ENCODE data around the gene KRTAP5-8.
"Not testable (repeated sequence)": the region's sequence is repeated elsewhere in the genome, so short reads cannot be mapped to it uniquely, and the experiment has no call there.

KRTAP5-8 gene

GRCh38 chr11:71537977-71538665 is at the start of gene KRTAP5-8:
KRTAP5-8 (plus strand) TSS chr11:71538025; CDS start chr11:71538056, 31 bp downstream.
- not testable (repeated sequence) for DNase-seq

- DNase-seq: no peak
These were observed 49.0 kb upstream of the KRTAP5-8 start for GRCh38 chr11:71488681-71489270.

GRCh38 chr11:71489311-71490043 is 48.3 kb upstream of the KRTAP5-8 start:
- no peak for DNase-seq

GRCh38 chr11:71490044-71490730 is 47.6 kb upstream of the KRTAP5-8 start:
- DNase-seq: peak; percentile 5

- DNase-seq: peak; percentile 13
These were observed 47.0 kb upstream of the KRTAP5-8 start for GRCh38 chr11:71490731-71491390.

- peak; percentile 30 for DNase-seq
These were observed 46.3 kb upstream of the KRTAP5-8 start for GRCh38 chr11:71491531-71491930.

GRCh38 chr11:71491940-71492339 is 45.9 kb upstream of the KRTAP5-8 start:
- DNase-seq: peak; percentile 8

GRCh38 chr11:71495286-71496230 is 42.3 kb upstream of the KRTAP5-8 start:
- peak; percentile 7 for DNase-seq

GRCh38 chr11:71496421-71496820 is 41.4 kb upstream of the KRTAP5-8 start:
- DNase-seq: no peak

- no peak for DNase-seq
These were observed 39.7 kb upstream of the KRTAP5-8 start for GRCh38 chr11:71498091-71498490.

GRCh38 chr11:71499125-71499524 is 38.7 kb upstream of the KRTAP5-8 start:
- no peak for DNase-seq

GRCh38 chr11:71499546-71499945 is 38.3 kb upstream of the KRTAP5-8 start:
- no peak for DNase-seq

GRCh38 chr11:71500601-71501021 is 37.2 kb upstream of the KRTAP5-8 start:
- peak; percentile 46 for DNase-seq

- DNase-seq: no peak
These were observed 36.5 kb upstream of the KRTAP5-8 start for GRCh38 chr11:71501071-71501985.

GRCh38 chr11:71502026-71502425 is 35.8 kb upstream of the KRTAP5-8 start:
- DNase-seq: no peak

GRCh38 chr11:71502871-71503435 is 34.9 kb upstream of the KRTAP5-8 start:
- DNase-seq: no peak

GRCh38 chr11:71504531-71504930 is 33.3 kb upstream of the KRTAP5-8 start:
- DNase-seq: no peak

- no peak for DNase-seq
These were observed 32.8 kb upstream of the KRTAP5-8 start for GRCh38 chr11:71505001-71505400.

GRCh38 chr11:71505781-71506180 is 32.0 kb upstream of the KRTAP5-8 start:
- no peak for DNase-seq

GRCh38 chr11:71507102-71507501 is 30.7 kb upstream of the KRTAP5-8 start:
- DNase-seq: no peak

Data from left hindlimb (tissue), 1 donor.